ENCODE measurements around the gene PIK3R2.

The PIK3R2 gene

DNA sequence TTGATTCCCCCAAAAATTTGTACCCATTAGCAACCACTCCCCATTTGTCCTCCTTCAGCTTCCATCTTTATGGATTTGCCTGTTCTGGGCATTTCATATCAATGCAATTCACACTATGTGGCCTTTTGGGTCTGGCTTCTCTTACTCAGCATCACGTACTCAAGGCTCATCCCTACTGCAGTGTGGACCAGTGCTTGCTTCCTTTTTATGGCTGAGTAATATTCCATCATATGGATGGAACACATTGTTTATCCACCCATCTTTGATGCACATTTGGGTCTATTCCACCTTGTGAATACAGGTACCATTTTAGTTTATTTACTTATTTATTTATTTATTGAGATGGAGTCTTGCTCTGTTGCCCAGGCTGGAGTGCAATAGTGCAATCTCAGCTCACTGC, 12.5 kb upstream of the PIK3R2 start:
- ChIA-PET POLR2A (no interaction called here), CTCF (no interaction called here)
- DNase-seq (ENCODE audit: extremely low spot score) = no peak
- TF ChIP-seq ARNT (IDR thresholded peaks at IDR 0.05) (no peak), FOXA1 (IDR thresholded peaks at IDR 0.05) (no peak), FOXK2 (IDR thresholded peaks at IDR 0.05) (no peak), SP1 (IDR thresholded peaks at IDR 0.05) (no peak), ZNF384 (IDR thresholded peaks at IDR 0.05) (no peak), FOXM1 (IDR thresholded peaks at IDR 0.05; ENCODE audit: borderline replicate concordance) (no peak), NFRKB (IDR thresholded peaks at IDR 0.05) (no peak), TARDBP (IDR thresholded peaks at IDR 0.05) (no peak)
- TF ChIP-seq, protein P1, sequence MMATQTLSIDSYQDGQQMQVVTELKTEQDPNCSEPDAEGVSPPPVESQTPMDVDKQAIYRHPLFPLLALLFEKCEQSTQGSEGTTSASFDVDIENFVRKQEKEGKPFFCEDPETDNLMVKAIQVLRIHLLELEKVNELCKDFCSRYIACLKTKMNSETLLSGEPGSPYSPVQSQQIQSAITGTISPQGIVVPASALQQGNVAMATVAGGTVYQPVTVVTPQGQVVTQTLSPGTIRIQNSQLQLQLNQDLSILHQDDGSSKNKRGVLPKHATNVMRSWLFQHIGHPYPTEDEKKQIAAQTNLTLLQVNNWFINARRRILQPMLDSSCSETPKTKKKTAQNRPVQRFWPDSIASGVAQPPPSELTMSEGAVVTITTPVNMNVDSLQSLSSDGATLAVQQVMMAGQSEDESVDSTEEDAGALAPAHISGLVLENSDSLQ (IDR thresholded peaks at IDR 0.05) = no peak

DNA sequence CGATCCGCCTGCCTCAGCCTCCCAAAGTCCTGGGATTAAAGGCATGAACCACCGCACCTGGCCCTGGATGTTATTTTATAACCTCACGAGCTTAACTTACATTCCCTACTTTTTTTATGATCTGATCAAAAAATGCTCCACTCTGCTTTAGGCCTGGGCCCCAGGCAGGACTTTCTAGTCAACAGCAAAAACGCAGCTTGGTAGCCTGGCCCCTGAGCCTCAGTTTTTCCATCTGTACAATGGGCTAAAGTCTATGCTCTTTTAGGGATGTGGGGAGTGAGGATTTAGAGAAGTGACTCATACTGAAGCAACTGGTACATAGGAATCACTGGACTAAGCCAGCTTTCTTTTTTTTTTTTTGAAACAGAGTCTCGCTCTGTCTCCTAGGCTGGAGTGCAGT, 11.9 kb upstream of the PIK3R2 start:
- TF ChIP-seq NFRKB (IDR thresholded peaks at IDR 0.05) (no peak), ELF4 (IDR thresholded peaks at IDR 0.05) (no peak), LEF1 (IDR thresholded peaks at IDR 0.05; ENCODE audit: borderline replicate concordance) (no peak), HDGF (IDR thresholded peaks at IDR 0.05; ENCODE audit: borderline replicate concordance) (no peak), FOXA1 (IDR thresholded peaks at IDR 0.05) (no peak), L3MBTL2 (conservative IDR thresholded peaks at IDR 0.05) (no peak), SP1 (IDR thresholded peaks at IDR 0.05) (no peak), ARNT (IDR thresholded peaks at IDR 0.05) (no peak), CTBP1 (IDR thresholded peaks at IDR 0.05; ENCODE audit: borderline replicate concordance) (no peak), FOXM1 (IDR thresholded peaks at IDR 0.05; ENCODE audit: borderline replicate concordance) (no peak), FOXK2 (IDR thresholded peaks at IDR 0.05) (no peak), SUZ12 (IDR thresholded peaks at IDR 0.05) (no peak), ZNF384 (IDR thresholded peaks at IDR 0.05) (no peak), BHLHE40 (IDR thresholded peaks at IDR 0.05; ENCODE audit: borderline replicate concordance) (no peak), TARDBP (IDR thresholded peaks at IDR 0.05) (no peak)
- TF ChIP-seq, protein P1 (IDR thresholded peaks at IDR 0.05) = no peak
- ChIA-PET POLR2A (interaction anchor here (0.9 to 1.4 kb wide), 2 partner anchors 11 to 23 kb away, joined by 3 to 6 read pairs; no protein-coding TSS in a partner anchor), CTCF (interaction anchor here (0.7 kb wide), 1 partner anchor 10 kb away, joined by 3 read pairs; no protein-coding TSS in a partner anchor)
- DNase-seq (ENCODE audit: extremely low spot score) = no peak

DNA sequence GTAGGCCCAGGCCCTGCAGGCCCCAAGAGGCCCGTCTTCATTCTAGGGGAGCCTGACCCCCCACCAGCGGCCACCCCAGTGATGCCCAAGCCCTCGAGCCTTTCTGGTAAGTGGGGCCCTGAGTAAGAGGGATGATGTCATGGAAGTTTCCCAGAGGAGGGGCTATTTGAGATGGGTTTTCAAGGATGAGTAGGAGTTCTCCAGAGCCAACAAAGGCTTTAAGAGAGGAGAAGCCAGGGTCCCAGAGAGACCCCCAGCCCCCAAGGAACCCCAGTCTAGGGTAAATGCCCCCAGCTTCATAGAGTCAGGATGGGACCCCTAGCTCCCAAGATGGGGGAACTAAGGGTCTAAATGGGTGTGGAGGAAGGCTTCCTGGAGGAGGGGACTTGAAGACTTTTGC, 9.1 kb upstream of the PIK3R2 start:
- no peak for DNase-seq (ENCODE audit: extremely low spot score)
- TF ChIP-seq SP1 (IDR thresholded peaks at IDR 0.05) (no peak), L3MBTL2 (conservative IDR thresholded peaks at IDR 0.05) (no peak), HDGF (IDR thresholded peaks at IDR 0.05; ENCODE audit: borderline replicate concordance) (no peak), FOXA1 (IDR thresholded peaks at IDR 0.05) (no peak), FOXM1 (IDR thresholded peaks at IDR 0.05; ENCODE audit: borderline replicate concordance) (no peak), ARNT (IDR thresholded peaks at IDR 0.05) (no peak)
- TF ChIP-seq, protein P1 (IDR thresholded peaks at IDR 0.05) = no peak
- POLR2A ChIA-PET = no interaction called here
- CTCF ChIA-PET = no interaction called here

DNA sequence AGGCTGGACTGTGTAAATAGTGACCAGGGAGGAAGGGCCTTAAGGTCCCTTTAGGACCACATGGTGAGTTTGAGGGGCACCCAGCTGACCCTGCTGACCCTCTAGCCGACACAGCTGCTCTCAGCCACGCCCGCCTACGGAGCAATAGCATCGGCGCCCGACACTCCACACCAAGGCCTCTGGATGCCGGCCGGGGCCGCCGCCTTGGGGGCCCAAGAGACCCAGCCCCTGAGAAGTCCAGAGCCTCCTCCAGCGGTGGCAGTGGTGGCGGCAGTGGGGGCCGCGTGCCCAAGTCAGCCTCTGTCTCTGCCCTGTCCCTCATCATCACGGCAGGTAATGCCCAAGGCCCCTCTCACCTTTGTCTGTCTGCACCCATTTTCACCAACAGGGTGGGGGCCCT, 8.6 kb upstream of the PIK3R2 start:
- TF ChIP-seq CTBP1 (IDR thresholded peaks at IDR 0.05; ENCODE audit: borderline replicate concordance) = no peak
- TF ChIP-seq FOXA1 (IDR thresholded peaks at IDR 0.05) = no peak
- TF ChIP-seq SP1 (IDR thresholded peaks at IDR 0.05) = no peak
- TF ChIP-seq FOXM1 (IDR thresholded peaks at IDR 0.05; ENCODE audit: borderline replicate concordance) = no peak
- no peak for TF ChIP-seq LEF1 (IDR thresholded peaks at IDR 0.05; ENCODE audit: borderline replicate concordance)
- TF ChIP-seq L3MBTL2 (conservative IDR thresholded peaks at IDR 0.05) = no peak
- no peak for TF ChIP-seq FOXK2 (IDR thresholded peaks at IDR 0.05)
- no peak for TF ChIP-seq ELF4 (IDR thresholded peaks at IDR 0.05)
- TF ChIP-seq BHLHE40 (IDR thresholded peaks at IDR 0.05; ENCODE audit: borderline replicate concordance) = no peak
- no peak for TF ChIP-seq HDGF (IDR thresholded peaks at IDR 0.05; ENCODE audit: borderline replicate concordance)
- no peak for TF ChIP-seq TARDBP (IDR thresholded peaks at IDR 0.05)
- TF ChIP-seq ZNF384 (IDR thresholded peaks at IDR 0.05) = no peak
- TF ChIP-seq, protein P1 (IDR thresholded peaks at IDR 0.05) = no peak
- no peak for TF ChIP-seq ARNT (IDR thresholded peaks at IDR 0.05)
- TF ChIP-seq SUZ12 (IDR thresholded peaks at IDR 0.05) = no peak
- TF ChIP-seq NFRKB (IDR thresholded peaks at IDR 0.05) = no peak
- POLR2A ChIA-PET = no interaction called here
- CTCF ChIA-PET = no interaction called here
- DNase-seq (ENCODE audit: extremely low spot score) = no peak

DNA sequence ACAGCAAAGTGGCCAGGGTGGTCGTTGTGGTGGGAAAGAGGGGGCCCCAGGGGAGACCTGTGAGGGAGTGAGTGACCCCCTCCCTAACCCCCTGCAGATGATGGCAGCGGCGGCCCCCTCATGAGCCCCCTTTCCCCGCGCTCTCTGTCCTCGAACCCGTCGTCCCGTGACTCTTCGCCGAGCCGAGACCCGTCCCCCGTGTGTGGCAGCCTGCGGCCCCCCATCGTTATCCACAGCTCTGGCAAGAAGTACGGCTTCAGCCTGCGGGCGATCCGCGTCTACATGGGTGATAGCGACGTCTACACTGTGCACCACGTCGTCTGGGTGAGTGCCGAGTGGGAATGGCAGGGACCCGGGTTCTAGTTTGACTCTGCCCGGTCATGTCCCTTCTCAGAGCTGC, 8.1 kb upstream of the PIK3R2 start:
- DNase-seq (ENCODE audit: extremely low spot score) = no peak
- TF ChIP-seq FOXA1 (IDR thresholded peaks at IDR 0.05) (no peak), LEF1 (IDR thresholded peaks at IDR 0.05; ENCODE audit: borderline replicate concordance) (no peak), SP1 (IDR thresholded peaks at IDR 0.05) (no peak), FOXK2 (IDR thresholded peaks at IDR 0.05) (no peak), ELF4 (IDR thresholded peaks at IDR 0.05) (no peak), CTBP1 (IDR thresholded peaks at IDR 0.05; ENCODE audit: borderline replicate concordance) (no peak), NFRKB (IDR thresholded peaks at IDR 0.05) (no peak), FOXM1 (IDR thresholded peaks at IDR 0.05; ENCODE audit: borderline replicate concordance) (no peak), ARNT (IDR thresholded peaks at IDR 0.05) (no peak), ZNF384 (IDR thresholded peaks at IDR 0.05) (no peak), HDGF (IDR thresholded peaks at IDR 0.05; ENCODE audit: borderline replicate concordance) (no peak), SUZ12 (IDR thresholded peaks at IDR 0.05) (no peak), L3MBTL2 (conservative IDR thresholded peaks at IDR 0.05) (no peak), TARDBP (IDR thresholded peaks at IDR 0.05) (no peak), BHLHE40 (IDR thresholded peaks at IDR 0.05; ENCODE audit: borderline replicate concordance) (no peak)
- TF ChIP-seq, protein P1 (IDR thresholded peaks at IDR 0.05) = no peak
- CTCF ChIA-PET = interaction anchor here (0.6 kb wide), 1 partner anchor 32 kb away, joined by 3 read pairs; no protein-coding TSS in a partner anchor
- POLR2A ChIA-PET = no interaction called here
